ENCODE results near the gene DMD.

GRCh38 chrX:31123335-31123734 lies 2088.0 kb downstream of the DMD start:
- TF ChIP-seq EZH2phosphoT487 (IDR thresholded peaks at IDR 0.05; ENCODE audit: insufficient read depth, low read depth) (no peak), EZH2 (IDR thresholded peaks at IDR 0.05; ENCODE audit: insufficient read depth, poor library complexity, severe bottlenecking) (no peak)

Data from GM23248 (cell line).